ENCODE results near the gene LRGUK. TPM values are rescaled to one million over a fixed set of nuclear protein-coding genes. Genes with fewer than 3 reads are reported as not detected.

LRGUK gene
- total and polyA plus RNA-seq, 2 of the 8 experiments (the other 6 are each of a cell fraction or from before 2014, with no cell fraction given): 1.5 to 3.6 TPM

- Histone ChIP-seq H2BK15ac (ENCODE audit: low read length) (no peak overlapping the region), H3K79me2 (ENCODE audit: control insufficient read depth in 1 of 2, insufficient read depth in 2 of 2, low read length in 2 of 2) (no peaks in the 10 kb centered on the region), H4K8ac (ENCODE audit: extremely low read depth, insufficient read depth, low read length) (no peak overlapping the region), H3K27ac (ENCODE audit: low read depth, low read length) (no peak overlapping the region), H2BK120ac (replicated peaks; ENCODE audit: low read depth, low read length) (no peak overlapping the region), H3K23me2 (ENCODE audit: low read depth, low read length) (no peaks in the 10 kb centered on the region), H3K23ac (ENCODE audit: insufficient read length) (no peak overlapping the region), H4K20me1 (replicated peaks in 1 of 2; ENCODE audit: control insufficient read depth in 1 of 2, insufficient read depth in 2 of 2, low read length in 2 of 2) (no peaks in the 10 kb centered on the region), H3K9me3 (ENCODE audit: insufficient read depth in 2 of 2, low read depth in 1 of 2, low read length in 1 of 2) (no peaks in the 10 kb centered on the region), H3K9ac (replicated peaks in 1 of 4; ENCODE audit: extremely low read depth in 1 of 4, low read depth in 3 of 4, low read length in 3 of 4) (no peak overlapping the region), H3K18ac (ENCODE audit: extremely low read depth, low read length) (no peak overlapping the region), H2AK5ac (ENCODE audit: low read depth, low read length) (no peak overlapping the region), H3K4me2 (ENCODE audit: insufficient read depth in 1 of 2, low read depth in 2 of 2, low read length in 2 of 2) (no peak overlapping the region), H3K56ac (replicated peaks; ENCODE audit: insufficient read length, low read depth, low read length) (no peak overlapping the region), H2BK12ac (ENCODE audit: low read depth, low read length) (no peak overlapping the region), H4K5ac (ENCODE audit: insufficient read length, low read depth, low read length) (no peak overlapping the region), H2BK20ac (ENCODE audit: low read length) (no peak overlapping the region), H2BK5ac (ENCODE audit: low read depth, low read length) (no peak overlapping the region), H3K4me1 (replicated peaks in 1 of 4; ENCODE audit: control insufficient read depth in 3 of 4, insufficient read depth in 4 of 4, low read length in 3 of 4) (no peaks in the 10 kb centered on the region; a peak in 1 of 7 replicates), H3K36me3 (ENCODE audit: control insufficient read depth in 2 of 4, insufficient read depth in 4 of 4, low read length in 3 of 4) (no peaks in the 10 kb centered on the region; a peak in 1 of 8 replicates), H3K4me3 (ENCODE audit: extremely low read depth in 1 of 4, insufficient read depth in 2 of 4, low read depth in 3 of 4, low read length in 4 of 4) (no peak overlapping the region), H2AFZ (ENCODE audit: low read length) (no peak overlapping the region), H3K14ac (ENCODE audit: insufficient read length) (no peak overlapping the region), H3K79me1 (ENCODE audit: low read depth, low read length) (no peaks in the 10 kb centered on the region), H3K27me3 (replicated peaks in 1 of 4; ENCODE audit: control insufficient read depth in 3 of 4, extremely low read depth in 1 of 4, insufficient read depth in 3 of 4, low read length in 3 of 4) (no peaks in the 10 kb centered on the region), H3K4ac (replicated peaks; ENCODE audit: insufficient read length, low read depth, low read length) (no peak overlapping the region), H4K91ac (replicated peaks; ENCODE audit: insufficient read length, low read length) (no peak overlapping the region)
- no peak for FAIRE-seq
- DNase-seq (ENCODE audit: low read depth in 1 of 2, low spot score in 2 of 2): no peak
- WGBS, 2 experiments (ENCODE audit: extremely low coverage in 1 of 2, insufficient coverage in 1 of 2, insufficient read length in 1 of 2, insufficient replicate concordance in 2 of 2, low coverage in 1 of 2, low lambda C conversion rate in 2 of 2, missing lambda C conversion rate in 1 of 2): 85% methylated on average over 12 of the region's 12 CpGs; no CpG with 5 or more reads in 1 of the 2 experiments
- POLR2A ChIA-PET (ENCODE audit: partially characterized antibody): interaction anchor here (1.3 kb wide), 1 partner anchor 29 kb away, joined by 4 read pairs; the partner anchor contains the start of gene SLC35B4
- CTCF ChIA-PET (ENCODE audit: partially characterized antibody): interaction anchor here (1.3 to 2.1 kb wide), 3 partner anchors 9 to 133 kb away, joined by 3 to 8 read pairs (median 4); no protein-coding TSS in a partner anchor
- TF ChIP-seq, protein P1, sequence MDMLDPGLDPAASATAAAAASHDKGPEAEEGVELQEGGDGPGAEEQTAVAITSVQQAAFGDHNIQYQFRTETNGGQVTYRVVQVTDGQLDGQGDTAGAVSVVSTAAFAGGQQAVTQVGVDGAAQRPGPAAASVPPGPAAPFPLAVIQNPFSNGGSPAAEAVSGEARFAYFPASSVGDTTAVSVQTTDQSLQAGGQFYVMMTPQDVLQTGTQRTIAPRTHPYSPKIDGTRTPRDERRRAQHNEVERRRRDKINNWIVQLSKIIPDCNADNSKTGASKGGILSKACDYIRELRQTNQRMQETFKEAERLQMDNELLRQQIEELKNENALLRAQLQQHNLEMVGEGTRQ (IDR thresholded peaks at IDR 0.05; ENCODE audit: low read length): no peak
- TF ChIP-seq, protein P2, sequence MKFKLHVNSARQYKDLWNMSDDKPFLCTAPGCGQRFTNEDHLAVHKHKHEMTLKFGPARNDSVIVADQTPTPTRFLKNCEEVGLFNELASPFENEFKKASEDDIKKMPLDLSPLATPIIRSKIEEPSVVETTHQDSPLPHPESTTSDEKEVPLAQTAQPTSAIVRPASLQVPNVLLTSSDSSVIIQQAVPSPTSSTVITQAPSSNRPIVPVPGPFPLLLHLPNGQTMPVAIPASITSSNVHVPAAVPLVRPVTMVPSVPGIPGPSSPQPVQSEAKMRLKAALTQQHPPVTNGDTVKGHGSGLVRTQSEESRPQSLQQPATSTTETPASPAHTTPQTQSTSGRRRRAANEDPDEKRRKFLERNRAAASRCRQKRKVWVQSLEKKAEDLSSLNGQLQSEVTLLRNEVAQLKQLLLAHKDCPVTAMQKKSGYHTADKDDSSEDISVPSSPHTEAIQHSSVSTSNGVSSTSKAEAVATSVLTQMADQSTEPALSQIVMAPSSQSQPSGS (IDR thresholded peaks at IDR 0.05; ENCODE audit: low read length): no peak
- no peak for TF ChIP-seq KDM1A (IDR thresholded peaks at IDR 0.05; ENCODE audit: borderline replicate concordance, low read length)
- TF ChIP-seq SIRT6 (IDR thresholded peaks at IDR 0.05; ENCODE audit: low read length): no peak
- no peak for TF ChIP-seq CHD1 (IDR thresholded peaks at IDR 0.05; ENCODE audit: low read depth, low read length)
- no peak for TF ChIP-seq POLR2AphosphoS5 (IDR thresholded peaks at IDR 0.05; ENCODE audit: low read depth, low read length)
- no peak for TF ChIP-seq ZNF274 (IDR thresholded peaks at IDR 0.05; ENCODE audit: borderline replicate concordance, extremely low read depth, low read length)
- TF ChIP-seq JUND (IDR thresholded peaks at IDR 0.05; ENCODE audit: low read length): no peak
- TF ChIP-seq TEAD4 (IDR thresholded peaks at IDR 0.05; ENCODE audit: low read depth, low read length): no peak
- no peak for TF ChIP-seq TBP (IDR thresholded peaks at IDR 0.05; ENCODE audit: low read depth, low read length)
Measured at GRCh38 chr7:134287916-134288659, 160.9 kb downstream of the LRGUK start.
